Measurements from ENCODE around the gene HIGD1A. TPM values are rescaled to one million over a fixed set of nuclear protein-coding genes. Genes with fewer than 3 reads are reported as not detected.
A peak's percentile ranks its signal among the peaks of the same experiment; 100 is the strongest.

HIGD1A gene
- total RNA-seq, 4 donors from 2014 or later = 52.3 to 239 (median 212) TPM

GRCh38 chr3:42756681-42757213 is 47.5 kb downstream of the HIGD1A start:
- TF ChIP-seq CTCF (IDR thresholded peaks at IDR 0.05) (no peak), POLR2A (IDR thresholded peaks at IDR 0.05) (no peak)
- peaks cover 0 to 7% (median 0%) of the 10 kb centered on the region in 3 donors for H3K4me1 ChIP-seq
- DNase-seq = no peak
- no peaks in the 10 kb centered on the region for H3K9me3 ChIP-seq
- WGBS, 2 donors = 90 to 96% methylated on average over 4 to 6 of the region's 6 CpGs
- H3K4me3 ChIP-seq = no peak overlapping the region
- no peaks in the 10 kb centered on the region for H3K27me3 ChIP-seq
- H3K27ac ChIP-seq = no peak overlapping the region
- no peaks in the 10 kb centered on the region for H3K36me3 ChIP-seq
- intact Hi-C loops (cut with DNase I) = no loop called here

GRCh38 chr3:42755681-42756578 is 48.4 kb downstream of the HIGD1A start:
- TF ChIP-seq POLR2A (IDR thresholded peaks at IDR 0.05) (no peak), CTCF (IDR thresholded peaks at IDR 0.05) (peak in 2 of 6 experiments; percentile 26 to 29)
- no peak for DNase-seq
- Histone ChIP-seq H3K36me3 (no peaks in the 10 kb centered on the region), H3K4me1 (no peaks in the 10 kb centered on the region), H3K27ac (no peak overlapping the region), H3K9me3 (no peaks in the 10 kb centered on the region), H3K4me3 (no peak overlapping the region), H3K27me3 (no peaks in the 10 kb centered on the region)
- intact Hi-C loops (cut with DNase I) = no loop called here
- 74 to 82% methylated on average over 4 to 5 of the region's 5 CpGs for WGBS, 2 donors

- H3K4me3 ChIP-seq = no peak overlapping the region
- H3K9me3 ChIP-seq = no peaks in the 10 kb centered on the region
- peaks cover 0 to 15% (median 0%) of the 10 kb centered on the region in 3 donors for H3K4me1 ChIP-seq
- H3K27ac ChIP-seq = no peak overlapping the region
- H3K36me3 ChIP-seq = no peaks in the 10 kb centered on the region
- TF ChIP-seq CTCF (IDR thresholded peaks at IDR 0.05) (no peak), POLR2A (IDR thresholded peaks at IDR 0.05) (no peak)
- no peak for DNase-seq
- intact Hi-C loops (cut with DNase I) = no loop called here
- no peaks in the 10 kb centered on the region for H3K27me3 ChIP-seq
- WGBS, 2 donors = 87 to 91% methylated on average over 3 of the region's 3 CpGs
These were observed 50.5 kb downstream of the HIGD1A start for GRCh38 chr3:42753757-42754156.

GRCh38 chr3:42752961-42753360 is 51.3 kb downstream of the HIGD1A start:
- TF ChIP-seq POLR2A (IDR thresholded peaks at IDR 0.05) (no peak), CTCF (IDR thresholded peaks at IDR 0.05) (no peak)
- H3K4me1 ChIP-seq = peaks cover 0 to 22% (median 0%) of the 10 kb centered on the region in 3 donors
- no peaks in the 10 kb centered on the region for H3K9me3 ChIP-seq
- WGBS, 2 donors = 88 to 95% methylated on average over 4 of the region's 4 CpGs
- no peak for DNase-seq
- H3K27me3 ChIP-seq = no peaks in the 10 kb centered on the region
- H3K27ac ChIP-seq = no peak overlapping the region
- no peak overlapping the region for H3K4me3 ChIP-seq
- intact Hi-C loops (cut with DNase I) = no loop called here
- no peaks in the 10 kb centered on the region for H3K36me3 ChIP-seq

GRCh38 chr3:42752441-42752840 is 51.8 kb downstream of the HIGD1A start:
- H3K4me1 ChIP-seq = peaks cover 0 to 27% (median 3%) of the 10 kb centered on the region in 3 donors
- DNase-seq = no peak
- intact Hi-C loops (cut with DNase I) = no loop called here
- H3K36me3 ChIP-seq = no peaks in the 10 kb centered on the region
- H3K9me3 ChIP-seq = no peaks in the 10 kb centered on the region
- H3K4me3 ChIP-seq = no peak overlapping the region
- TF ChIP-seq POLR2A (IDR thresholded peaks at IDR 0.05) (no peak), CTCF (IDR thresholded peaks at IDR 0.05) (no peak)
- no peaks in the 10 kb centered on the region for H3K27me3 ChIP-seq
- no peak overlapping the region for H3K27ac ChIP-seq
- WGBS, 2 donors = 94 to 99% methylated on average over 9 of the region's 9 CpGs

Measured in esophagus squamous epithelium (tissue), 5 donors.